Measurements from ENCODE around the gene SMTNL1.
A peak's percentile ranks its signal among the peaks of the same experiment; 100 is the strongest.

Gene SMTNL1

GRCh38 chr11:57516061-57516443 lies 21.3 kb upstream of the SMTNL1 start:
- peak overlapping the region; percentile 77 for H3K4me3 ChIP-seq (ENCODE audit: low read depth, low read length)
- no peak for TF ChIP-seq CTCF (conservative IDR thresholded peaks at IDR 0.05; ENCODE audit: low read depth, low read length)
- DNase-seq (ENCODE audit: low read depth), result no peak

GRCh38 chr11:57521116-57521515 lies 16.3 kb upstream of the SMTNL1 start:
- no peak for DNase-seq (ENCODE audit: low read depth)
- no peak for TF ChIP-seq CTCF (conservative IDR thresholded peaks at IDR 0.05; ENCODE audit: low read depth, low read length)
- no peak overlapping the region for H3K4me3 ChIP-seq (ENCODE audit: low read depth, low read length)

GRCh38 chr11:57523419-57523818 lies 14.0 kb upstream of the SMTNL1 start:
- no peak overlapping the region for H3K4me3 ChIP-seq (ENCODE audit: low read depth, low read length)
- TF ChIP-seq CTCF (conservative IDR thresholded peaks at IDR 0.05; ENCODE audit: low read depth, low read length), result no peak
- no peak for DNase-seq (ENCODE audit: low read depth)

- peak; percentile 78 for DNase-seq (ENCODE audit: low read depth)
- peak; percentile 98 for TF ChIP-seq CTCF (conservative IDR thresholded peaks at IDR 0.05; ENCODE audit: low read depth, low read length)
These were observed 10.3 kb upstream of the SMTNL1 start for GRCh38 chr11:57527056-57527631.

GRCh38 chr11:57529012-57529411 lies 8.4 kb upstream of the SMTNL1 start:
- H3K4me3 ChIP-seq (ENCODE audit: low read depth, low read length), result no peak overlapping the region
- DNase-seq (ENCODE audit: low read depth), result no peak
- no peak for TF ChIP-seq CTCF (conservative IDR thresholded peaks at IDR 0.05; ENCODE audit: low read depth, low read length)

More at GRCh38 chr11:57527056-57527631, 10.3 kb upstream of the SMTNL1 start:
- H3K4me3 ChIP-seq (ENCODE audit: low read depth, low read length), result no peak overlapping the region

GRCh38 chr11:57530215-57530595 lies 7.2 kb upstream of the SMTNL1 start:
- peak overlapping the region; percentile 89 for H3K4me3 ChIP-seq (ENCODE audit: low read depth, low read length)
- no peak for DNase-seq (ENCODE audit: low read depth)
- TF ChIP-seq CTCF (conservative IDR thresholded peaks at IDR 0.05; ENCODE audit: low read depth, low read length), result no peak
